HG03095 (cell line): ENCODE results near the gene SPTBN1.

Source experiments
- ATAC-seq: cut with Tn5 transposase; IDR thresholded peaks from one replicate; pipeline ENCODE4 v1.9.1; 2021; ENCODE audit warnings: moderate library complexity; ENCODE audit not compliant: unreplicated experiment

SPTBN1 gene

GRCh38 chr2:54646170-54646927, 190.2 kb downstream of the SPTBN1 start:
- ATAC-seq = no peak

DNA sequence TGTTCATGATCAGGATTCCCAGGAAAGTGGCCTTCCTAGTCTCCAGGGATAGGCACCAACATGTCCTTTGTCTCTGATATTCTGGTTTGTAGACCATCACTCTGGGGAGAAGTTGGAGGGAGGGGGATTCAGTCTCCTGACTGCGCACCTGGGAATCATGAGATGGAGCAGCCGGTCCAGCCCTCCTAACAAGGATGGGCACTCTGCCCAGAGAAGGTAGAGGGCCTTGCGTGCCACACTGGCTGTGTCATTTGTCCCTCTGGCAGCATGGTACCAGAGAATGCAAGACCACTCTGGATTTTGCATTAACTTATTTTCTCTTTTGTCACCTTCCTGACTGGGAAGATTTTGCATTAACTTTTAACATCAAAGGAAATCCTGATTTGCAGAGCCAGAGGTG, 192.1 kb downstream of the SPTBN1 start:
- no peak for ATAC-seq

- no peak for ATAC-seq
Observed at GRCh38 chr2:54649191-54649590, 193.1 kb downstream of the SPTBN1 start.

DNA sequence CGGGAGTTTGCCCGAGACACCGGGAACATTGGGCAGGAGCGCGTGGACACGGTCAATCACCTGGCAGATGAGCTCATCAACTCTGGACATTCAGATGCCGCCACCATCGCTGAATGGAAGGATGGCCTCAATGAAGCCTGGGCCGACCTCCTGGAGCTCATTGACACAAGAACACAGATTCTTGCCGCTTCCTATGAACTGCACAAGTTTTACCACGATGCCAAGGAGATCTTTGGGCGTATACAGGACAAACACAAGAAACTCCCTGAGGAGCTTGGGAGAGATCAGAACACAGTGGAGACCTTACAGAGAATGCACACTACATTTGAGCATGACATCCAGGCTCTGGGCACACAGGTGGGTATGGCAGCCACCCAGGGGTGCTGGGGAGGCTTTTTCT, 193.5 kb downstream of the SPTBN1 start:
- no peak for ATAC-seq

DNA sequence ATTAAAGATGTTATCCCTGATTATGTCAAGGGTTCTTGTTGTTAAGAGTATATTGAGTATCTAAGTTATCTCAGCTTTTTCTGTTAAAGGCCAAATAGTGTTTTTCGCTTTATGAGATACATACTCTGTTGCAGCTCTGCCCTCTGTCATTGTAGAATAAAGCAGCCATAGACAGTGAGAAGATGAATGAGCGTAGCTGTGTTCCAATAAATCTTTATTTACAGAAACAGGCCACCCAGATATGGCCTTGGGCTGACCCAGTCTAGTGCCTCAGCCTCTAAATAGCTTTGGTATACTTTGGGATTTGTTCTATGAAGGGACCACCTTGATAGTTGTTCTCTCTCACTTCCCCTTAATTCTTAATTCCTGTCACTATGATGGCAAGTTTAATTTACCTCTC, 194.5 kb downstream of the SPTBN1 start:
- ATAC-seq = no peak

DNA sequence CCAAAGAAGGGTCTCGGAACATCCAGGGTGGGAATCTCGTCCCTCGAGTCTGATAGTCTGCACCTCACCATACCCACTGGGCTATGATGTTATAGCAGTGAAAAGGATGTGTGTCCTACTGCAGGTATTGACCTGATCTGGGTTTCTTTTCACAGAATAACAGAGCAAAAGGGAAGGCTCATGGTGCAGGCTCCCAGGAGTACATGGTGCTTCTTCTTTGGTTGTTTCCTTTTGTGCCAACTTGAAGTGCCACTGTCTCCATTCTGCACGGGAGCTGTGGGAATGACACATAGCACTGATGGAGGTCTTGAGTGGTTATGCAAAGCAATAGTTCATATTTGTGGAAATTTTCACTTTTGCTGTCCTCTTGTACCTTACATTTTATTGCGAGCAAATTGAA, 195.2 kb downstream of the SPTBN1 start:
- ATAC-seq = no peak

DNA sequence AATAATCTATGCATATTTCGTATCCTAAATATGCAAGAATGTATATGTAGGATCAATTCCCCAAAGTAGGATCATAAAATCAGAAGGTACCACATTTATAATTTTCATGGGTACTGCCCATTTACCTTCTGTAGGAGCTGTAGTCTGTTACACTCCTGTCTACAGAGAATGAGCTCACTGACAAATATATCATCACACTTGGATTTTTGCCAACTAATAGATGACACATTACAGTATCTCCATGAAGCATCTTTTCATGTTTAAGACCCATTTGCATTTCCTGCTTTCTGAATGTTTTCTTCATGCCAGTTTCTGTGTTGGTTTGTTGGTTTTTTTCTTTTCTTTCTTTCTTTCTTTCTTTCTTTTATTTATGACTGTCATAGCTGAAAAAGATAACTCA, 196.4 kb downstream of the SPTBN1 start:
- peak; percentile 60 for ATAC-seq

DNA sequence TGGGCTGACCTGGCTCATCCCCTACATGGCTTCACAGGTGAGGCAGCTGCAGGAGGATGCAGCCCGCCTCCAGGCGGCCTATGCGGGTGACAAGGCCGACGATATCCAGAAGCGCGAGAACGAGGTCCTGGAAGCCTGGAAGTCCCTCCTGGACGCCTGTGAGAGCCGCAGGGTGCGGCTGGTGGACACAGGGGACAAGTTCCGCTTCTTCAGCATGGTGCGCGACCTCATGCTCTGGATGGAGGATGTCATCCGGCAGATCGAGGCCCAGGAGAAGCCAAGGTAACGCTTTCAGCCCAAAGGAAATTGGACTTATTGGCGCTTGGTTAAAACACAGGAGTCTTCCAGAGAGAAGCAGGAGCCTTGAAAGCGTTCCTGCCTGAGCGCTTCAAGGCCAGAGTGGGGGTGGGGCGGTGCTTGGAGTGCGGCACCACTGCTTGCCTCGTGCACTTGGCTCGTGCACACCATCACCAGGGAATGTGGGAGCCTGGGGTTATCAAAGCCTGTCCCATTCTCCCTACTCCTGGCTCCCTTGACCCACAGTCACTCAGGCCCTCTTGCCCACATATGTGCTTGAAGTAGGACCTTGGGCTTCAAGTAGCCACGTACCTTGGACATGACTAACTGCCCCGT, 197.6 kb downstream of the SPTBN1 start:
- ATAC-seq = no peak

GRCh38 chr2:54655046-54655809, 199.1 kb downstream of the SPTBN1 start:
- ATAC-seq = no peak

DNA sequence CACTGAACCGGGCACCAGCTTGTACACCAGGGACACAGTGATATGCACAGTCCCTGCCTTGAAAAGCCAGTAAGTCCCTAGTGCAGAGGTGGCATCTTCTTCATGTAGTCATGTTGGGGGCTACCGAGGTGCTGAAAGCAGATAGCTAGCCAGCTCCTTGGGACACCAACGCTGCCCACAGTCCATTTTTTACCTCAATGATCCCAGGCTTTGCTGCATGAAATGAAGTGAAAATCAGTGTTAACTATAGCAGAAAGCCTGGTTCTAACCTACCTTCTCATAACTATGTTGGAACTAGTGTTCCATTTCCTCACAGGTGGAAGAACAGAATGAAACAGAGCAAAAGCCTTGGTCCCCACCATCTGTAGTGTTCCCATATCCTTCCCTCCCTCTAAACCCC, 200.7 kb downstream of the SPTBN1 start:
- ATAC-seq = no peak

DNA sequence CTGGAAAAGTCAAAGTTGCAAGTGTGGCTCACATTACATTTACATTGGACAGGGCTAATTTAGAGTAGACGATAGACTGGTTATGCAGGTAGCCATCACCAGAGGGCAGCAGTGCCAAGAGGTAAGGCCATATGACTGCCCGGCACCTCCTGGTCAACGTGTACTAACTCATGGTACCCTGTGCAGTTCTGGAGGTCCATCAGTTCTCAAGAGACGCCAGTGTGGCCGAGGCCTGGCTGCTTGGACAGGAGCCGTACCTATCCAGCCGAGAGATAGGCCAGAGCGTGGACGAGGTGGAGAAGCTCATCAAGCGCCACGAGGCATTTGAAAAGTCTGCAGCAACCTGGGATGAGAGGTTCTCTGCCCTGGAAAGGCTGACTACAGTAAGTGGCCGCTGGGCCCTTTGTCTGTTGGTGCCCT, 201.5 kb downstream of the SPTBN1 start:
- ATAC-seq = no peak

GRCh38 chr2:54658564-54659071, 202.5 kb downstream of the SPTBN1 start:
- ATAC-seq = no peak

GRCh38 chr2:54659527-54659926, 203.4 kb downstream of the SPTBN1 start:
- no peak for ATAC-seq

- no peak for ATAC-seq
Observed at GRCh38 chr2:54660752-54661151, 204.6 kb downstream of the SPTBN1 start.

DNA sequence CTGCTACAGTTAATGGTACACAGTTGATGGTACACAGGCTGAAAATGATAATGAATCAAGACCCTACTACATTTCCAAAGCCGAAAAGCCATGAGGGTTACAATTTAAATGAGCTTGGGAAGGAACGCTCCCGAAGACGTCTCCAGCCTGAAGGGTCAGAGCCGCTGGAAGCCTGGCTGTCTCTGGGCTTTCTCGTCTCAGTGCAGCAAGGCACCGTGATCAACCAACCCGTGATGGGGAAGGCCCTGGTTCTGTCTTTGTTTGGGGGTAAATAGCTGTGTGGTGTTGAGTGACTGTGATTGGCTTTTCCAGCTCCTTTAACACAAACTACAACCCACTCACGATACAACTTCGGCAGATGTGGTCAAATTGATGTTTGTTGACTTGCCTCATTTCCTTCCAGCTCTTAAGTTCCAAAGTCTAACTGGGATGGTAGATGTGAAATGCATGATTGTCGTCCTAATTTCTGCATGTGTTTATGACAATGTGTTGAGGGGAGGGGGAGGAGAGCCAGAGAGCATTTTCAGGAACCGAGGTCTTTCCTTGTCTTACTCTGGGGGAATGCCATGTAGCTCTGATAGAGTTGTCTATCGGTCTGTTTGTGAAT, 207.4 kb downstream of the SPTBN1 start:
- ATAC-seq = no peak

DNA sequence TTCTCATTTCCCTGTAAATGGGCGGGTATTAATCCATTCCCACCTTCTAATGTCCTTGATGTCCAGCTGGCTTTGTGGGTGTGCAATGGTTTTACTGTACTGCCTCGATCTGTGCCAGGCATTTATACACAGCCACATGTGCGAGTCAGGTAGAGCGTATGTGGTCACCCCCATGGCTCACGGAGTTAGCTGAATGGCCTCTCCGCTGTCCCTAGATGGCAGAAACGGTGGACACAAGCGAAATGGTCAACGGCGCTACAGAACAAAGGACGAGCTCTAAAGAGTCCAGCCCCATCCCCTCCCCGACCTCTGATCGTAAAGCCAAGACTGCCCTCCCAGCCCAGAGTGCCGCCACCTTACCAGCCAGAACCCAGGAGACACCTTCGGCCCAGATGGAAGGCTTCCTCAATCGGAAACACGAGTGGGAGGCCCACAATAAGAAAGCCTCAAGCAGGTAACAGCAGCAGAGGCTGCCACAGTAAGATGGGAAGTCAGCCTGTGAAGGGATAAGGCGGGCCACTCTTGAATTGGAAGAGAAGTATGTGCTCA, 208.2 kb downstream of the SPTBN1 start:
- no peak for ATAC-seq

DNA sequence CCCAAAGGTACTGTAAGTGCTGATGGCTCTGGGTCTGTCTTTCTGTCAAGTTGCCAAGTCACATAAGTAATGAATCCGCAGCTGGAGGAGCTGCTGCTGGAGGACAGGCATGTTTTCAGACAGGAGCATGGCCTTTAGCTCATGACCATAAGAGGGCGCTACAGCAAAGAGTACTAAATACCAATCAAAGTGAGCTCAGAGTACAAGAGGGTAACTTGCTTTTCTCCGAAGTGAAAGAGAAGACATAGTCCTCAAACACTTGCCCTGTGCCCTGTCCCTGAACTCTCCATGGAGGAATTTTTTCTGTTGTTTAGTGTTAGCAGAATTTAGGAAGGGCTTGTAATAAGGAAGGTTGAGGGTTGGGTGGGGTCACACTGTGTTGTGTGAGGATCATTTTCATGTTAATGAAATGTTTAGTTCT, 209.3 kb downstream of the SPTBN1 start:
- ATAC-seq = no peak

DNA sequence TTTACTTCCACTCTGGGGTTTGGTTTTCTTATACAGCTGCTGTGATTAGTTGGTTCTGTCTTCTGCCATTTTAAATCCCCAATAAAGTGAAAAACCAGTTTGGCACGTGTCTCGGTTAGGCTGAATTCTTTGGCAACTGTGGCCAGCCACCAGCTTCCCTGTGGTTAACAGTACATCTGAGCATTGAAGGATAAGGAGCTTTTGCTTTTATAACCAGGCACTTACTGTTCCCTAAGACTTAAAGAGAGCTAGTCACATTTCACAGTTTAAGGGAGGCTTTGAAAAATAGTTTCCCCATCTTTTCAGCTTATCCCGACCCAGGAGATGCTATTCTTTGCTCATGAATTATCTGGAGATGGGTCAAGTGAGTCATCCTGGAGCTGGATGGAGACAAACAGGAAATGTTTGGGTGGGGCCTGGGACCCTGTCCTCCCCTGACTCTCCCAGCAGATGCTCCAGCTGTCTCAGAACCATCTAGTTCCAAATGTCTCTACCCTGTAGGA, 210.1 kb downstream of the SPTBN1 start:
- no peak for ATAC-seq

DNA sequence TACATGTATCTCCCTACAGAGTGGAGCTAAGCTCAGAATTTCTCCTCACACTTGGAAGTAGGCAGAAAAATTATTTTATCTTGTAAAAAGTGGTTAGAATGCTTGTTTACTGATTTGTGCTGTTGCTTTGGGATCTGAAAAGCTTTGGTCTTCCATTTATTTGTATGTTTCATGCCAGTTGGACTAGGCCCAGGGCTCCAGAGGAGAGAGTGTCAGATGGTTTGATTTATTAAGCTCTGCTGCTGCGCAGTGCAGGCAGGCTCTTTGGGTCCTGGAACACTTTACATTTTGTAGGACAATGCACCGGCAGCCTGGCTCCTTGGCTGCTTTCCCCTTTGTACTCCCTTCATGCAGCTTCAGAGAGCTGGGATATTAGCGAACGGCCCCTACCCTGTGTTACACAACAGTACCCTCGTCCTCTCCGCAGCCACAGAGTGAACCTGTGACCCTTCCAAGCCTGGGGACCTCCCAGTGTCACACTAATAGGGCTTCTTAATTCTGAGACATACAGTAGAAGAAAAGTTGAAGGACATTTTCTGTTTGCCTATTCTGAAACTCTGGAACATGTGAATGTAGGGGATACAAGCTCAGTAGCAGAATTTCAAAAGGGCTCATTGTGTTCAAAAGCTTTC, 210.6 kb downstream of the SPTBN1 start:
- ATAC-seq = no peak

DNA sequence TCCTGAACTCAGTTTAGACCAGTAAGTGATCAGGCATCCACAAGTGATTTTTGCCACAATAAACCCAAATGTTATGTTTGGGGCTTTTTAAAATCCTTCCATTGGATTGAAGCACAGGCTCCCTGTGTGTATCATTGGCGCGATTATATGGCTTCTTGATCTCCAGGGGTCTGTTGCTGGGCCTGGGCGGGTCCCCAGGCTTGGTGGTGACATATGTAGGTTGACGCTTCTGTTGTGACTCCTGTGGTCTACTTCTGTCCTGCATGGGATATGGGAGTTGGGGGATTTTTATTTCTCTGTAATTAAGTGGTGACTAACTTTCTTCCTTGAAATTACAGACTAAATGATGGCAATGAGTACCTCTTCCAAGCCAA, 211.1 kb downstream of the SPTBN1 start:
- ATAC-seq = no peak
